GM12801 (cell line): Measurements from ENCODE around the gene BACH1.

Experiments
- TF ChIP-seq, protein P1 (sequence below): IDR thresholded peaks from one replicate; pipeline ENCODE4 v1.5.1; 2011; ENCODE audit warnings: control low read depth; ENCODE audit not compliant: insufficient read length; ENCODE audit errors: extremely low read depth

Gene BACH1

DNA sequence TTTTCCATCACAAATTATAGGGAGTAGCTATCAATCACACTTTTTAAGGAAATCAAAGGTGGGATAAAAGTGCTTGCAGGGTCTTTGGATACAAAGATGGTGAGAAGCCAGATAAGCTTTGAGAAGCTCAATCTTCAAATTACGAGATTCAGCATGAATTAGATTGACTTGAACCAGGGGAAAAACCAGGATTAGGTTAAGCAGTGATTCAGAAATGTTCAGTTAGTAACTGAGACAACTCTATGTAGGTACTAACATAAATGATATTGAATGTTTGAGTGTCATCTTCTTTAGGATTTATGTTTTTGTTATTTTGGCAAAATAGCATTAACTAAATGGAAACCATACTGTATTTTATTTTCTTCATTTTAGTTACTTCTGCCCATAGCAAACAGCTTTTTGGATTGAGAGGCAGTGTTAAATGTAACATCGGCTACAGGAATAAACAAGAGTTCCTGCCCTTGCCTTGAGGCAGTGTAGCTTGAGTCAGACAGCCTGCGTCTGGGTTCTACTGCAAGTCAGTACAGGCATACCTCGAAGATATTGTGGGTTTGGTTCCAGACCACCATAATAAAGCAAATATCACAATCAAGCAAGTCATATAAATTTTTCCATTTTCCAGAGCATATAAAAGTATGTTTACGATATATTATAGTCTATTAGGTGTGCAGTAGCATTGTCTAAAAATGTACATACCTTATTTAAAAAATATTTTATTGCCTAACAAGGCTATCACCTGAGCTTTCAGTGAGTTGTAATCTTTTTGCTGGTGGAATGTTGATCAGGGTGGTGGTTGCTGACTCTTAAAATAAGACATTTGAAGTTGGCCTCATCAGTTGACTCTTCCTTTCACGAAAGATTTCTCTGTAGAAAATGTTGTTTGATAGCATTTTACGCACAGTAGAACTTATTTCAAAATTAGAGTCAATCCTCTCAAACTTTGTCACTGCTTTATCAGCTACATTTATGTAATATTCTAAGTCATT is 36.9 kb upstream of the BACH1 start:
- TF ChIP-seq, protein P1, sequence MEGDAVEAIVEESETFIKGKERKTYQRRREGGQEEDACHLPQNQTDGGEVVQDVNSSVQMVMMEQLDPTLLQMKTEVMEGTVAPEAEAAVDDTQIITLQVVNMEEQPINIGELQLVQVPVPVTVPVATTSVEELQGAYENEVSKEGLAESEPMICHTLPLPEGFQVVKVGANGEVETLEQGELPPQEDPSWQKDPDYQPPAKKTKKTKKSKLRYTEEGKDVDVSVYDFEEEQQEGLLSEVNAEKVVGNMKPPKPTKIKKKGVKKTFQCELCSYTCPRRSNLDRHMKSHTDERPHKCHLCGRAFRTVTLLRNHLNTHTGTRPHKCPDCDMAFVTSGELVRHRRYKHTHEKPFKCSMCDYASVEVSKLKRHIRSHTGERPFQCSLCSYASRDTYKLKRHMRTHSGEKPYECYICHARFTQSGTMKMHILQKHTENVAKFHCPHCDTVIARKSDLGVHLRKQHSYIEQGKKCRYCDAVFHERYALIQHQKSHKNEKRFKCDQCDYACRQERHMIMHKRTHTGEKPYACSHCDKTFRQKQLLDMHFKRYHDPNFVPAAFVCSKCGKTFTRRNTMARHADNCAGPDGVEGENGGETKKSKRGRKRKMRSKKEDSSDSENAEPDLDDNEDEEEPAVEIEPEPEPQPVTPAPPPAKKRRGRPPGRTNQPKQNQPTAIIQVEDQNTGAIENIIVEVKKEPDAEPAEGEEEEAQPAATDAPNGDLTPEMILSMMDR = no peak

DNA sequence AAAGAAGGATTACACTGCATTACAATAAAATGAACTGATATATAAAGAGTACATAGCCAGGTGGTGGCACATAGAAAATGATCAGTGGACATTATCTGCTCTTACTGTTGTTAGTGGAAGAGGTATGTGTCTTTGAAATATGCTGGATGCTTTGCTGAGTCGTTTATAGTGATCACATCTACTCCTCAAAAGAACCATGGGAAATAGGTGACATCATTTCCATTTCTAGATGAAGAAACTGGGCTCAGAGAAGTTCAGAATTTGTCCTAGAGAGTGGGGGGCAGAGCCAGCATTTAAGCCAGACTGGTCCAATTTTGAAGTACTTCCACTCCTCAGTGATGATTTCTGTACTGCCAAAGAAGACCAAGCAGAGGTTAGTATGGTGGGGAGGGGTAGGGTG is 34.0 kb upstream of the BACH1 start:
- TF ChIP-seq, protein P1 = no peak

- TF ChIP-seq, protein P1 = no peak
Measured at GRCh38 chr21:29265690-29266479, 32.8 kb upstream of the BACH1 start.

DNA sequence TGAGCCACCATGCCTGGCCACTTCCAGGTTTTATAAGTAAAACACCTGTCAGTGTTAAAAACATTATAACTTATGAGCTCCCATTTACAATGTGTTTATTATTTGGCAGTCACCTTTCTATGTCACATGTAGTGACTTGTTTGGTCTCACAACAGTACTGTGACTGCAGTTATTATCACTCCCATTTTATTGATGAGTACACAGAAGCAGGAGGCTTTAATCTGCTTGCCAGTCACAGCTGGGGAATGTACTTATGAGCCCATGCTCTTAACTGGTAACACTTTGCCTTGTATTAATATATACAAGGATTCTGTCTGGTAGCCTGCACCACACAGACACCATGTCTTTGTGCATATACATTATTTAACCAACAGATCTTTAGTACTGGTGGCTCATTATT is 31.1 kb upstream of the BACH1 start:
- TF ChIP-seq, protein P1 = no peak

DNA sequence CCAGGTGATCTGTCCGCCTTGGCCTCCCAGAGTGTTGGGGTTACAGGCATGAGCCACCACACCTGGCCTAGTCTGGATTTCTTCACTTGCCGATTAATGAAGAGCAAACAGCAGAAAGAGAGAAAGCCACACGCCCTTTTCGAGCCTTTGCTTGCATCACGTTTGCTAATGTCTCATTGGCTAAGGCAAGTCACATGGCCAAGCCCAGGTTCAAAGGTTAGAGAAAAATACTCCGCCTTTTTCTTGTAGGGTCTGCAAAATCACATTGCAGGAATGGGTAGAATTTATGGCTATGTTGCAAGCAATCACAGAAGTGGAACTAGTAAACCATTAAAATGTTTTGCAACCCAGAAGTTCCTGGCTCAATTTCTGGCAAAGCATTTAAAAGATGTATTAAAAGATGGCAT is 26.8 kb upstream of the BACH1 start:
- TF ChIP-seq, protein P1 = no peak

DNA sequence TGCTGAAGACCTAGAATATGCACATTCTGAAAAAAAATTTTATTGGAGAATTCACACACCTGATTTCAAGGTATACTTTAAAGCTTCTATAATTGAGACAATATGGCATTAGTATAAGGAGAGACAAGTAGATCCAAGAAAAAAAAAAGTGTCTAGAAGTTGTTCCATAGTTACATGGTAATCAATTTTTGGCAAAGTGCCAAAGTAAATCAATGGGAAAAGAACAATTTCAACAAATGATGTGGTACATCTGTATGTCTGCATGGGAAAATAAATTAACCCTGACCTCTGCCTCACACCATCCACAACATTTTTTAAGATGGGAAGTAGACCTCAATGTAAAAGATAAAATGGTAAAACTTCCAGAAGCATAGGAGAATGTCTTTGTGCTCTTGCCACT is 21.3 kb upstream of the BACH1 start:
- TF ChIP-seq, protein P1 = no peak

DNA sequence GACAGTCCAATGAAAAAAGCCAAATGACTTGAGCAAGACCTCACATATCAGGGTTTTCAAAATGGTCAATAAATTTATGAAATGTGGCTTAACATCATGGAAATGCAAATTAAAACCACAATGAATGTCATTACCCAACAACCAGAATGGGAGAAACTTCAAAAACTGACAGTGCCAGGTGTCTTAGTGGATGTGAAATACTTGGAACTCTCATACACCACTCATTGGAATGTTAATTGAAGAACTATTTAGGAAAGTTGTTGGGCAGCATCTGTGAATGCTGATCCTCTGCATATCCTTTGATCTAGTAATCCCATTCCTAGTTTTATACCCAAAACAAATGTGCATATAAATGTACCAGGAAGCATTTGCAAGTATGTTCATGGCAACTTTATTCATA is 19.2 kb upstream of the BACH1 start:
- TF ChIP-seq, protein P1 = no peak
